K562 (cell line): ENCODE results near the gene STUM.

Source experiments
- ADNP ChIP-seq: fragments of 200-800 bp; sonication (Bioruptor generic); IDR thresholded peaks from 2 replicates; pipeline ENCODE4 v1.6.1; 2016; ENCODE audit warnings: missing genetic modification characterization, missing compliant biosample characterization
- CEBPZ ChIP-seq: fragments of 150-350 bp; IDR thresholded peaks from 2 replicates; pipeline ENCODE4 v1.6.1; 2014; ENCODE audit warnings: low read depth, mild to moderate bottlenecking, low read length, borderline replicate concordance
- CREB1 ChIP-seq, 2 experiments: sonication (generic) in 1 of 2; formaldehyde crosslinking in 1 of 2; IDR thresholded peaks; 2 replicates each; pipeline versions ENCODE4 v1.6.1 to v1.8.0; 2012 to 2022; ENCODE audit warnings: inconsistent platforms in 1 of 2, mild to moderate bottlenecking in 1 of 2, missing genetic modification reagents in 1 of 2, moderate library complexity in 1 of 2
- RBM22 ChIP-seq: fragments of 200-400 bp; formaldehyde crosslinking; IDR thresholded peaks from 2 replicates; pipeline ENCODE4 v1.6.1; 2018; ENCODE audit warnings: low read length, low read depth; ENCODE audit not compliant: poor library complexity, severe bottlenecking
- SNAPC5 ChIP-seq: fragments of 250-450 bp; sonication (Bioruptor Pico); IDR thresholded peaks from 2 replicates; pipeline ENCODE4 v1.8.0; 2021; ENCODE audit warnings: moderate library complexity, mild to moderate bottlenecking, inconsistent platforms
- SP1 ChIP-seq: sonication (generic); formaldehyde crosslinking; IDR thresholded peaks from 2 replicates; pipeline ENCODE4 v1.8.1; 2022; ENCODE audit warnings: mild to moderate bottlenecking, missing genetic modification reagents
- TARDBP ChIP-seq: fragments of 450-650 bp; IDR thresholded peaks from 2 replicates; pipeline ENCODE4 v1.6.1; 2016
- TEAD2 ChIP-seq: fragments of 450-650 bp; IDR thresholded peaks from 2 replicates; pipeline ENCODE4 v1.6.1; 2016; ENCODE audit warnings: missing genetic modification characterization, control low read depth, missing compliant biosample characterization
- TF ChIP-seq, protein P1 (sequence below): fragments of 200-800 bp; sonication (Bioruptor generic); IDR thresholded peaks from 2 replicates; pipeline ENCODE4 v1.6.1; 2017; ENCODE audit warnings: missing genetic modification characterization, missing compliant biosample characterization

DNA sequence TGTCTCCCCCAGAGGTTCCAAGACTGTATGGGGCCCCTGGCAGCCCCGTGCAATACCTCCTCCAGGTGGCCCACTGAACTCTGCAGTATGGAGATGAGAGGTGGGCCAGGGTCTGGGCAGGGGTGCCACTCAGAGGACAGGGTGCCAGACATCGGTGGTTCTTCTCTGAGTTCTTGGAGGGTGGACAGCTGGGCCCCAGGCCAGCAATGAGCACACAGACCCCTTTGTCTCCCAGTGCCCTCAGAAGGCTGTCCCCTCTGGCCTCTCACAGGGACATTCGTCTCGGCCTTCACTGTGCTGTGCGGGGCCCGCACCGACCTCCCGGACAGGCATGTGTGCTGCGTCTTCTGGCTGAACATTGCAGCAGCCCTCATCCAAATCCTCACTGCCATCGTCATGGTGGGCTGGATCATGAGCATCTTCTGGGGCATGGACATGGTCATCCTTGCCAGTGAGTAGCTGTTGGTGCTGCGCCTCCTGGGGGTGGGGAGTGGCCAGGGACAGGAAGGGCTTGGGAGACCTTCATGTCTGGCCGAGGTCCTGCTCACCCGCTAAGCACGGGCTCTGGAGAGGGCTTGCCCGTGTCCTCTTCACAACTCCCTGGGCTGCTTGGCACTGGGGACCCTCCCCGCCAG is 48.1 kb downstream of the STUM start:
- TF ChIP-seq RBM22 = no peak
- no peak for TF ChIP-seq SNAPC5
- TF ChIP-seq CREB1 (IDR thresholded peaks at IDR 0.05) = no peak
- no peak for TF ChIP-seq CREB1 (CRISPR knock-in tag; IDR thresholded peaks at IDR 0.05)
- no peak for TF ChIP-seq ADNP
- TF ChIP-seq TEAD2 = no peak
- no peak for TF ChIP-seq TARDBP
- TF ChIP-seq, protein P1, sequence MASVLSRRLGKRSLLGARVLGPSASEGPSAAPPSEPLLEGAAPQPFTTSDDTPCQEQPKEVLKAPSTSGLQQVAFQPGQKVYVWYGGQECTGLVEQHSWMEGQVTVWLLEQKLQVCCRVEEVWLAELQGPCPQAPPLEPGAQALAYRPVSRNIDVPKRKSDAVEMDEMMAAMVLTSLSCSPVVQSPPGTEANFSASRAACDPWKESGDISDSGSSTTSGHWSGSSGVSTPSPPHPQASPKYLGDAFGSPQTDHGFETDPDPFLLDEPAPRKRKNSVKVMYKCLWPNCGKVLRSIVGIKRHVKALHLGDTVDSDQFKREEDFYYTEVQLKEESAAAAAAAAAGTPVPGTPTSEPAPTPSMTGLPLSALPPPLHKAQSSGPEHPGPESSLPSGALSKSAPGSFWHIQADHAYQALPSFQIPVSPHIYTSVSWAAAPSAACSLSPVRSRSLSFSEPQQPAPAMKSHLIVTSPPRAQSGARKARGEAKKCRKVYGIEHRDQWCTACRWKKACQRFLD = no peak
- TF ChIP-seq CEBPZ = no peak
- no peak for TF ChIP-seq SP1
